Measurements from ENCODE around the gene SP2.

The SP2 gene

GRCh38 chr17:47895856-47896671, at the start of gene SP2:
TSS of gene SP2 (plus strand) at chr17:47896236. CDS start at chr17:47896287, 51 bp downstream.
- Histone ChIP-seq H3K27ac (ENCODE audit: low read length) (peak within 1 kb of the TSS; percentile 97), H3K9ac (ENCODE audit: low read length in 2 of 2) (peak within 1 kb of the TSS; percentile 95 to 99), H3K9me3 (ENCODE audit: control insufficient read depth in 2 of 2, low read length in 2 of 2) (no peaks in the 10 kb centered on the region), H3K4me1 (ENCODE audit: control insufficient read depth, insufficient read depth, low read length) (peaks cover 31% of the 10 kb centered on the region), H3K27me3 (ENCODE audit: control insufficient read depth in 1 of 2, insufficient read depth in 2 of 2, low read length in 2 of 2) (no peaks in the 10 kb centered on the region), H3K36me3 (ENCODE audit: control insufficient read depth in 2 of 2, insufficient read depth in 2 of 2, low read length in 2 of 2) (peaks cover 0 to 2% of the 10 kb centered on the region in 2 donors), H3K4me3 (ENCODE audit: low read length in 2 of 2) (peak within 1 kb of the TSS; percentile 95 to 100)

GRCh38 chr17:47846716-47847340, 49.2 kb upstream of the SP2 start:
- Histone ChIP-seq H3K27ac (ENCODE audit: low read length) (no peak overlapping the region), H3K9ac (ENCODE audit: low read length in 2 of 2) (no peak overlapping the region), H3K27me3 (ENCODE audit: control insufficient read depth in 1 of 2, insufficient read depth in 2 of 2, low read length in 2 of 2) (peaks cover 57 to 58% of the 10 kb centered on the region in 2 donors), H3K9me3 (ENCODE audit: control insufficient read depth in 2 of 2, low read length in 2 of 2) (no peaks in the 10 kb centered on the region), H3K36me3 (ENCODE audit: control insufficient read depth in 2 of 2, insufficient read depth in 2 of 2, low read length in 2 of 2) (no peaks in the 10 kb centered on the region), H3K4me3 (ENCODE audit: low read length in 2 of 2) (no peak overlapping the region), H3K4me1 (ENCODE audit: control insufficient read depth, insufficient read depth, low read length) (peaks cover 14% of the 10 kb centered on the region)

GRCh38 chr17:47847341-47848197, 48.5 kb upstream of the SP2 start:
- Histone ChIP-seq H3K4me3 (ENCODE audit: low read length in 2 of 2) (no peak overlapping the region), H3K27ac (ENCODE audit: low read length) (no peak overlapping the region), H3K27me3 (ENCODE audit: control insufficient read depth in 1 of 2, insufficient read depth in 2 of 2, low read length in 2 of 2) (peaks cover 64 to 65% of the 10 kb centered on the region in 2 donors), H3K9me3 (ENCODE audit: control insufficient read depth in 2 of 2, low read length in 2 of 2) (no peaks in the 10 kb centered on the region), H3K9ac (ENCODE audit: low read length in 2 of 2) (no peak overlapping the region), H3K4me1 (ENCODE audit: control insufficient read depth, insufficient read depth, low read length) (peaks cover 14% of the 10 kb centered on the region), H3K36me3 (ENCODE audit: control insufficient read depth in 2 of 2, insufficient read depth in 2 of 2, low read length in 2 of 2) (no peaks in the 10 kb centered on the region)

GRCh38 chr17:47848198-47848513, 47.9 kb upstream of the SP2 start:
- Histone ChIP-seq H3K9me3 (ENCODE audit: control insufficient read depth in 2 of 2, low read length in 2 of 2) (no peaks in the 10 kb centered on the region), H3K9ac (ENCODE audit: low read length in 2 of 2) (no peak overlapping the region), H3K27me3 (ENCODE audit: control insufficient read depth in 1 of 2, insufficient read depth in 2 of 2, low read length in 2 of 2) (peaks cover 70 to 71% of the 10 kb centered on the region in 2 donors), H3K4me1 (ENCODE audit: control insufficient read depth, insufficient read depth, low read length) (peaks cover 14% of the 10 kb centered on the region), H3K27ac (ENCODE audit: low read length) (no peak overlapping the region), H3K36me3 (ENCODE audit: control insufficient read depth in 2 of 2, insufficient read depth in 2 of 2, low read length in 2 of 2) (no peaks in the 10 kb centered on the region), H3K4me3 (ENCODE audit: low read length in 2 of 2) (no peak overlapping the region)

- H3K4me1 ChIP-seq (ENCODE audit: control insufficient read depth, insufficient read depth, low read length) = peaks cover 14% of the 10 kb centered on the region
- H3K4me3 ChIP-seq (ENCODE audit: low read length in 2 of 2) = no peak overlapping the region
- peaks cover 88 to 93% of the 10 kb centered on the region in 2 donors for H3K27me3 ChIP-seq (ENCODE audit: control insufficient read depth in 1 of 2, insufficient read depth in 2 of 2, low read length in 2 of 2)
- H3K9me3 ChIP-seq (ENCODE audit: control insufficient read depth in 2 of 2, low read length in 2 of 2) = no peaks in the 10 kb centered on the region
- no peak overlapping the region for H3K27ac ChIP-seq (ENCODE audit: low read length)
- no peak overlapping the region for H3K9ac ChIP-seq (ENCODE audit: low read length in 2 of 2)
- H3K36me3 ChIP-seq (ENCODE audit: control insufficient read depth in 2 of 2, insufficient read depth in 2 of 2, low read length in 2 of 2) = no peaks in the 10 kb centered on the region
Observed at GRCh38 chr17:47850373-47850691, 45.7 kb upstream of the SP2 start.

- Histone ChIP-seq H3K4me1 (ENCODE audit: control insufficient read depth, insufficient read depth, low read length) (peaks cover 14% of the 10 kb centered on the region), H3K9ac (ENCODE audit: low read length in 2 of 2) (no peak within 1 kb of the TSS), H3K36me3 (ENCODE audit: control insufficient read depth in 2 of 2, insufficient read depth in 2 of 2, low read length in 2 of 2) (no peaks in the 10 kb centered on the region), H3K4me3 (ENCODE audit: low read length in 2 of 2) (peak within 1 kb of the TSS in 1 of 2 donors; percentile 54), H3K27me3 (ENCODE audit: control insufficient read depth in 1 of 2, insufficient read depth in 2 of 2, low read length in 2 of 2) (peaks cover 91 to 96% of the 10 kb centered on the region in 2 donors), H3K9me3 (ENCODE audit: control insufficient read depth in 2 of 2, low read length in 2 of 2) (no peaks in the 10 kb centered on the region), H3K27ac (ENCODE audit: low read length) (no peak within 1 kb of the TSS)
Observed at GRCh38 chr17:47850692-47851573, 45.1 kb upstream of the SP2 start, which contains the start of gene SP6. TSS of gene SP6 (minus strand) at chr17:47851163. CDS start at chr17:47848429, 2,734 bp downstream.

- Histone ChIP-seq H3K4me3 (ENCODE audit: low read length in 2 of 2) (no peak overlapping the region), H3K9me3 (ENCODE audit: control insufficient read depth in 2 of 2, low read length in 2 of 2) (no peaks in the 10 kb centered on the region), H3K4me1 (ENCODE audit: control insufficient read depth, insufficient read depth, low read length) (peaks cover 14% of the 10 kb centered on the region), H3K36me3 (ENCODE audit: control insufficient read depth in 2 of 2, insufficient read depth in 2 of 2, low read length in 2 of 2) (no peaks in the 10 kb centered on the region), H3K9ac (ENCODE audit: low read length in 2 of 2) (no peak overlapping the region), H3K27ac (ENCODE audit: low read length) (no peak overlapping the region), H3K27me3 (ENCODE audit: control insufficient read depth in 1 of 2, insufficient read depth in 2 of 2, low read length in 2 of 2) (peaks cover 90 to 98% of the 10 kb centered on the region in 2 donors)
Observed at GRCh38 chr17:47851764-47852112, 44.3 kb upstream of the SP2 start.

GRCh38 chr17:47852113-47852949, 43.7 kb upstream of the SP2 start:
- no peaks in the 10 kb centered on the region for H3K9me3 ChIP-seq (ENCODE audit: control insufficient read depth in 2 of 2, low read length in 2 of 2)
- no peaks in the 10 kb centered on the region for H3K36me3 ChIP-seq (ENCODE audit: control insufficient read depth in 2 of 2, insufficient read depth in 2 of 2, low read length in 2 of 2)
- H3K4me1 ChIP-seq (ENCODE audit: control insufficient read depth, insufficient read depth, low read length) = peaks cover 12% of the 10 kb centered on the region
- no peak overlapping the region for H3K9ac ChIP-seq (ENCODE audit: low read length in 2 of 2)
- peaks cover 90 to 97% of the 10 kb centered on the region in 2 donors for H3K27me3 ChIP-seq (ENCODE audit: control insufficient read depth in 1 of 2, insufficient read depth in 2 of 2, low read length in 2 of 2)
- no peak overlapping the region for H3K27ac ChIP-seq (ENCODE audit: low read length)
- H3K4me3 ChIP-seq (ENCODE audit: low read length in 2 of 2) = no peak overlapping the region

GRCh38 chr17:47853616-47854015, 42.4 kb upstream of the SP2 start:
- Histone ChIP-seq H3K9ac (ENCODE audit: low read length in 2 of 2) (no peak overlapping the region), H3K9me3 (ENCODE audit: control insufficient read depth in 2 of 2, low read length in 2 of 2) (no peaks in the 10 kb centered on the region), H3K4me1 (ENCODE audit: control insufficient read depth, insufficient read depth, low read length) (peaks cover 12% of the 10 kb centered on the region), H3K36me3 (ENCODE audit: control insufficient read depth in 2 of 2, insufficient read depth in 2 of 2, low read length in 2 of 2) (no peaks in the 10 kb centered on the region), H3K27ac (ENCODE audit: low read length) (no peak overlapping the region), H3K4me3 (ENCODE audit: low read length in 2 of 2) (no peak overlapping the region), H3K27me3 (ENCODE audit: control insufficient read depth in 1 of 2, insufficient read depth in 2 of 2, low read length in 2 of 2) (peaks cover 85 to 93% of the 10 kb centered on the region in 2 donors)
